Progenitor cell of endocrine pancreas (in vitro differentiated cells): ENCODE data around the gene KCNK18. TPM values are rescaled to one million over a fixed set of nuclear protein-coding genes. Genes with fewer than 3 reads are reported as not detected.

Experiments
- DNase-seq: peaks from one replicate; pipeline ENCODE4 v3.0.0; 2021; ENCODE audit warnings: low spot score; ENCODE audit not compliant: unreplicated experiment
- H3K27ac Mint-ChIP-seq: 2 replicates; pipeline ENCODE4 v1.8.0; 2021; ENCODE audit warnings: mild to moderate bottlenecking, moderate library complexity, mixed read lengths
- H3K27me3 Mint-ChIP-seq: 2 replicates; pipeline ENCODE4 v1.8.0; 2021; ENCODE audit warnings: mixed read lengths
- H3K36me3 Mint-ChIP-seq: 2 replicates; pipeline ENCODE4 v1.8.0; 2022; ENCODE audit warnings: mixed read lengths; ENCODE audit not compliant: insufficient read depth
- H3K4me1 Mint-ChIP-seq: 2 replicates; pipeline ENCODE4 v1.8.0; 2021; ENCODE audit warnings: low read depth, mixed read lengths
- H3K4me3 Mint-ChIP-seq: 2 replicates; pipeline ENCODE4 v1.8.0; 2021; ENCODE audit warnings: low read depth, mild to moderate bottlenecking, moderate library complexity, mixed read lengths
- H3K9me3 Mint-ChIP-seq: 2 replicates; pipeline ENCODE4 v1.8.0; 2021; ENCODE audit warnings: low read depth, mixed read lengths
- CTCF ChIP-seq: fragments of 200-600 bp; sonication (generic); IDR thresholded peaks from one replicate; pipeline ENCODE4 v1.5.0; 2021; ENCODE audit warnings: antibody characterized with exemption, mild to moderate bottlenecking; ENCODE audit not compliant: unreplicated experiment
- total RNA-seq: library from RNA; stranded (reverse); gene quantifications from 2 replicates; pipeline ENCODE4 v1.2.1, GENCODE V29; 2021

KCNK18 gene
- total RNA-seq, 1 donor from 2014 or later: not detected

GRCh38 chr10:117201826-117202225 is 4.5 kb downstream of the KCNK18 start:
- peaks cover 3% of the 10 kb centered on the region for H3K9me3 Mint-ChIP-seq
- H3K27ac Mint-ChIP-seq: no peak overlapping the region
- H3K4me1 Mint-ChIP-seq: no peaks in the 10 kb centered on the region
- no peak for TF ChIP-seq CTCF
- no peaks in the 10 kb centered on the region for H3K36me3 Mint-ChIP-seq
- DNase-seq: no peak
- peaks cover 9% of the 10 kb centered on the region for H3K27me3 Mint-ChIP-seq
- no peak overlapping the region for H3K4me3 Mint-ChIP-seq

GRCh38 chr10:117204316-117204715 is 7.0 kb downstream of the KCNK18 start:
- no peak for TF ChIP-seq CTCF
- peaks cover 14% of the 10 kb centered on the region for H3K27me3 Mint-ChIP-seq
- H3K9me3 Mint-ChIP-seq: peaks cover 3% of the 10 kb centered on the region
- H3K4me1 Mint-ChIP-seq: no peaks in the 10 kb centered on the region
- DNase-seq: no peak
- no peaks in the 10 kb centered on the region for H3K36me3 Mint-ChIP-seq
- H3K27ac Mint-ChIP-seq: no peak overlapping the region
- no peak overlapping the region for H3K4me3 Mint-ChIP-seq

DNA sequence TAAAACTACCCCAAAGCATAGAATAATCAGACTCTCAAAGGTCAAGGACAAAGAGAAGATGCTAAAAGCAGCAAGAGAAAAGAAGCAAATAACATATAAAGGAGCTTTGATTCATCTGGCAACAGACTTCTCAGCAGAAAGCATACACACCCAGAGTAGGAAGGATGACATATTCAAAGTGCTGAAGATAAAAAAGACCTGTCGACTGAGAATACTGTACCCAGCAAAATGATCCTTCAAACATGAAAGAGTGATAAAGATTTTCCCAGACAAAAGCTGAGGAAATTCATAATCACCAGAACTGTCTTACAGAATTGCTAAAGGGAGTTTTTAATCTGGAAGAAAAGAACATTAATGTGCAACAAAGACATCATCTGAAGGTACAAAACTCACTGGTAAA is 14.9 kb downstream of the KCNK18 start:
- Mint-ChIP-seq H3K27ac (no peak overlapping the region), H3K4me1 (no peaks in the 10 kb centered on the region), H3K36me3 (no peaks in the 10 kb centered on the region), H3K4me3 (no peak overlapping the region), H3K27me3 (peaks cover 66% of the 10 kb centered on the region), H3K9me3 (peaks cover 11% of the 10 kb centered on the region)
- DNase-seq: no peak
- no peak for TF ChIP-seq CTCF

DNA sequence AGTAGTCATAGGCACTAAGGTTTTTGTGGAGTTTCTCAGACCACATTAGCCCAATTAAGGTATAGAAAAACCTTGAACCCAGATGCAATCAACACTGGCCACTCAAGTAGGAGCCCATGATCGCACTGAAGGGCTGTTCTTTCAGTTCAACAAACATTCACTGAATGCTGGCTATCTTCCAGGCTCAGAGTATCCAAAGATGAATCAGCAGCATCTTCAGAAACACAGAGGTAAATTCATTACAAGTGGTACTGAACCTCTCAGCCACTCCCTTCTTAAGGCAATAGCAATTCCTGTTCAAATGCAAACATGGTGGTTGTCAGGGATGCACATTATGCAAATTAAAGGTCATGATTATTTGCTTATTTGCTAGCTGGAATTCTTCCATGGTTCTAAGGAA is 17.1 kb downstream of the KCNK18 start:
- H3K36me3 Mint-ChIP-seq: no peaks in the 10 kb centered on the region
- no peaks in the 10 kb centered on the region for H3K4me1 Mint-ChIP-seq
- no peak for TF ChIP-seq CTCF
- H3K27me3 Mint-ChIP-seq: peaks cover 80% of the 10 kb centered on the region
- H3K9me3 Mint-ChIP-seq: peaks cover 11% of the 10 kb centered on the region
- H3K27ac Mint-ChIP-seq: no peak overlapping the region
- no peak overlapping the region for H3K4me3 Mint-ChIP-seq
- DNase-seq: no peak

GRCh38 chr10:117215079-117215478 is 17.8 kb downstream of the KCNK18 start:
- Mint-ChIP-seq H3K4me1 (no peaks in the 10 kb centered on the region), H3K27me3 (peaks cover 76% of the 10 kb centered on the region), H3K36me3 (no peaks in the 10 kb centered on the region), H3K27ac (no peak overlapping the region), H3K4me3 (no peak overlapping the region), H3K9me3 (peaks cover 11% of the 10 kb centered on the region)
- no peak for DNase-seq
- TF ChIP-seq CTCF: no peak
